Panc1 (cell line): ENCODE results near the gene CACNA1D. TPM values are rescaled to one million over a fixed set of nuclear protein-coding genes. Genes with fewer than 3 reads are reported as not detected.

Source experiments
- ATAC-seq: fragments of 200-7000 bp; cut with Tn5 transposase; 2 replicates; pipeline ENCODE4 v1.9.1; 2020; ENCODE audit warnings: mild to moderate bottlenecking, moderate library complexity
- BruUV-seq: library from RNA; stranded (reverse); fragments of 400-500 nt; replicated peaks from 2 replicates; lab custom pipeline; 2021; lab: Mats Ljungman, UMichigan
- CTCF ChIA-PET: fragments of 300-600 bp; sonication (Branson Sonifier 250); formaldehyde crosslinking; loops from one replicate; lab custom pipeline; 2022; ENCODE audit warnings: antibody characterized with exemption; lab: Charles Lee
- POLR2A ChIA-PET: fragments of 300-600 bp; sonication (Branson Sonifier 250); formaldehyde crosslinking; loops from one replicate; lab custom pipeline; 2022; ENCODE audit warnings: antibody characterized with exemption; lab: Charles Lee
- DNase-seq: peaks from one replicate; pipeline ENCODE4 v3.0.0-alpha.2; 2010; ENCODE audit warnings: low read depth, low spot score
- H3K27ac ChIP-seq: 2 replicates; pipeline ENCODE4 v1.5.1; 2011; ENCODE audit warnings: mild to moderate bottlenecking, low read length, inconsistent platforms
- H3K27me3 ChIP-seq: fragments of 200-500 bp; sonication (Bioruptor generic); 2 replicates; pipeline ENCODE4 v1.6.0; 2014; ENCODE audit warnings: low read length, inconsistent platforms; ENCODE audit not compliant: control insufficient read depth, insufficient read depth
- H3K36me3 ChIP-seq: fragments of 200-500 bp; sonication (Bioruptor generic); 2 replicates; pipeline ENCODE4 v1.5.1; 2014; ENCODE audit warnings: inconsistent platforms, mild to moderate bottlenecking, low read length, moderate library complexity; ENCODE audit not compliant: control insufficient read depth, insufficient read depth
- H3K4me1 ChIP-seq: 2 replicates; pipeline ENCODE4 v1.5.1; 2011; ENCODE audit warnings: inconsistent platforms, mild to moderate bottlenecking, low read length, moderate library complexity; ENCODE audit not compliant: control insufficient read depth, insufficient read depth
- H3K4me3 ChIP-seq, 2 experiments: 2 replicates each; pipeline ENCODE4 v1.5.1; 2011 to 2012; ENCODE audit warnings: low read depth in 2 of 2, low read length in 2 of 2, mild to moderate bottlenecking in 2 of 2, inconsistent platforms in 1 of 2, moderate library complexity in 1 of 2
- H3K9me3 ChIP-seq: fragments of 200-500 bp; sonication (Bioruptor generic); 2 replicates; pipeline ENCODE4 v1.5.1; 2014; ENCODE audit warnings: low read depth, mild to moderate bottlenecking, inconsistent platforms, low read length, moderate library complexity; ENCODE audit not compliant: control insufficient read depth, insufficient read depth
- CTCF ChIP-seq: fragments of 450-650 bp; IDR thresholded peaks from 2 replicates; pipeline ENCODE4 v1.5.1; 2017; ENCODE audit warnings: mild to moderate bottlenecking
- POLR2AphosphoS5 ChIP-seq: IDR thresholded peaks from 2 replicates; pipeline ENCODE4 v1.6.1; 2012; ENCODE audit warnings: mild to moderate bottlenecking, low read depth, low read length, moderate library complexity
- REST ChIP-seq, 2 experiments: IDR thresholded peaks; 2 replicates each; pipeline ENCODE4 v1.6.1; 2011 to 2012; ENCODE audit warnings: low read depth in 2 of 2, control low read depth in 1 of 2, low read length in 1 of 2, mild to moderate bottlenecking in 1 of 2, moderate library complexity in 1 of 2; ENCODE audit not compliant: insufficient read depth in 1 of 2
- SIN3A ChIP-seq: IDR thresholded peaks from 2 replicates; pipeline ENCODE4 v1.6.1; 2012; ENCODE audit warnings: low read depth, mild to moderate bottlenecking, low read length, moderate library complexity, borderline replicate concordance; ENCODE audit not compliant: insufficient read depth
- TCF7L2 ChIP-seq: IDR thresholded peaks from 2 replicates; pipeline ENCODE4 v1.6.1; 2011; ENCODE audit warnings: mild to moderate bottlenecking, low read depth, low read length, inconsistent platforms
- in situ Hi-C: cut with HindIII; loops from 2 replicates; pipeline ENCODE4 v1.10.0; 2016; ENCODE audit warnings: low sequenced_read_pairs, low pct_unique_long_range_greater_than_20kb
- intact Hi-C: fragments of 100-400 bp; cut with micrococcal nuclease; formaldehyde crosslinking; loops from one replicate; pipeline ENCODE4 v1.10.0; 2022; ENCODE audit not compliant: unreplicated experiment
- total RNA-seq: library from RNA; stranded (reverse); gene quantifications from one replicate; pipeline ENCODE4 v1.2.1, GENCODE V29; 2021; ENCODE audit not compliant: unreplicated experiment

CACNA1D gene
- total RNA-seq, 1 experiment from 2014 or later: 23.0 TPM

DNA sequence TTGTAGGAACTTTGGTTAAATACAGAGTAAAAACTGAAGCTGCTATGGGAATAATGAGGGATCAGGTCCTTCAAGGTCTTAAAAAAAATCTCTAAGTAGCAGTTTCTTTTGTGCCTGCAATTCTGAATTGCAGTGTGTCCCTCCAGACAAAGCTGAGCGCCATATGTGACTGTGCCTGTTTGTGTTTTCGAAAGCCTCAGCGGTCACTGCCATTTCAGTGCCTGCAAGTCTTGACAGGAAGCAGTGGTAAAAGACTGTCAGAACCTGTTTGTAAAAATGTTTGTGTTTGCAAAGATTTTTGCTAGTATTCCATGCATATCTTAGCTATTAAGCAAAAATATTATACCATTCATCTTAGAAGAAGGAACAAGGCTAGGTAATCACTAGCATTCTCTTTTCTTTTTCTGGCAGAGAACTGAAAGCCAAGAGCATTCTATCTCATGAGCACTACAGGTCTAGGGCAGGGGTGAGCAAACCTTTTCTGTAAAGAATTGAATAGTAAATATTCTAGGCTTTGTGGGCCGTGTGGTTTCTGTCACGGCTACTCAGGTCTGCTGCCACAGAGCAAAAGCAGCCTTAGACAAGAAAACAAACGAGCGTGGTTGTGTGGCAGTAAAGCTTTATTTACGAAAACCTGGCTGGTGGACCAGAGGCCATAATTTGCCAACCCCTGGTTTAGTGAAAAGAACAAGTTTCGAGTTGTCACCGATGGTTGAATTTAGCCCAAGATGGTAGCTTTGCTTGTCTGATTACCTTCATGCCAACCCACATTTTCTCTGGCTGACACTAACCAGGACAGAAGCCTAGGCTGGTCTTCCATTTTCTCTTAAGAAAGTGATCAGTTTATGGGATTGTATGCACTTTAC lies 134.4 kb downstream of the CACNA1D start:
- DNase-seq (no peak), ATAC-seq (no peak)
- Histone ChIP-seq H3K4me1 (no peaks in the 10 kb centered on the region; the same call in none of the 2 replicates), H3K27ac (no peak overlapping the region), H3K9me3 (no peaks in the 10 kb centered on the region), H3K27me3 (no peaks in the 10 kb centered on the region), H3K4me3 (no peak overlapping the region), H3K36me3 (no peaks in the 10 kb centered on the region)
- ChIA-PET CTCF (no interaction called here), POLR2A (no interaction called here)
- no TSS peak for BruUV-seq
- TF ChIP-seq SIN3A (no peak), POLR2AphosphoS5 (no peak), CTCF (no peak), TCF7L2 (no peak), REST (IDR thresholded peaks at IDR 0.05; ENCODE audit: insufficient read depth in 1 of 2, low read depth in 2 of 2, low read length in 1 of 2) (no peak)
- in situ Hi-C loops: no loop called here
- intact Hi-C loops: no loop called here

DNA sequence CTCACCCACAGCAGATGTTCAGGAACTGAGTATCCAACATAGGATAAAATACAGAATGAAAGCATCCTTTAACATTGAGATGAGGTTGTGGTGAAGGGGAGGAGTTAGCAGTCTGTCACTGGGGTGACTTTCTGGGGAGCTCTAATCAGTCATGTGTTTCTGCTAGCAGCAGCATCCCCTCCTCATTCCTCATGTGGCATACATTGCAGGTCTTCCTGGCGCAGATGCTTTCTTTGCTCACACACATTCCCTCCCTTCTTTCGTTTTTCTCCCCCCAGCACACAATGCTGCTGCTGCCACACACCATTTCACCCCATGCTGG lies 135.0 kb downstream of the CACNA1D start:
- BruUV-seq: no TSS peak

More for the DNA sequence above, 135.0 kb downstream of the CACNA1D start:
- ATAC-seq (no peak), DNase-seq (no peak)
- no peak overlapping the region for H3K4me3 ChIP-seq
- intact Hi-C loops: no loop called here
- no peaks in the 10 kb centered on the region; the same call in none of the 2 replicates for H3K4me1 ChIP-seq
- no peak for TF ChIP-seq REST (IDR thresholded peaks at IDR 0.05; ENCODE audit: insufficient read depth in 1 of 2, low read depth in 2 of 2, low read length in 1 of 2)
- TF ChIP-seq CTCF: no peak
- no peak for TF ChIP-seq SIN3A
- TF ChIP-seq POLR2AphosphoS5: no peak
- TF ChIP-seq TCF7L2: no peak
- no peaks in the 10 kb centered on the region for H3K9me3 ChIP-seq
- in situ Hi-C loops: no loop called here
- POLR2A ChIA-PET: no interaction called here
- H3K27ac ChIP-seq: no peak overlapping the region
- no peaks in the 10 kb centered on the region for H3K36me3 ChIP-seq
- CTCF ChIA-PET: no interaction called here
- no peaks in the 10 kb centered on the region for H3K27me3 ChIP-seq
